ENCODE results near the gene ABCA2. TPM values are rescaled to one million over a fixed set of nuclear protein-coding genes. Genes with fewer than 3 reads are reported as not detected.

The ABCA2 gene
- total RNA-seq, 1 donor from 2014 or later, result 28.2 TPM

GRCh38 chr9:136978865-136979544 is 49.0 kb downstream of the ABCA2 start:
- intact Hi-C loops (cut with DNase I), result loop anchor here (1.0 kb wide), 1 partner anchor 29 kb away; no protein-coding TSS in a partner anchor
- DNase-seq (ENCODE audit: missing footprints) (no peak), ATAC-seq (no peak)

DNA sequence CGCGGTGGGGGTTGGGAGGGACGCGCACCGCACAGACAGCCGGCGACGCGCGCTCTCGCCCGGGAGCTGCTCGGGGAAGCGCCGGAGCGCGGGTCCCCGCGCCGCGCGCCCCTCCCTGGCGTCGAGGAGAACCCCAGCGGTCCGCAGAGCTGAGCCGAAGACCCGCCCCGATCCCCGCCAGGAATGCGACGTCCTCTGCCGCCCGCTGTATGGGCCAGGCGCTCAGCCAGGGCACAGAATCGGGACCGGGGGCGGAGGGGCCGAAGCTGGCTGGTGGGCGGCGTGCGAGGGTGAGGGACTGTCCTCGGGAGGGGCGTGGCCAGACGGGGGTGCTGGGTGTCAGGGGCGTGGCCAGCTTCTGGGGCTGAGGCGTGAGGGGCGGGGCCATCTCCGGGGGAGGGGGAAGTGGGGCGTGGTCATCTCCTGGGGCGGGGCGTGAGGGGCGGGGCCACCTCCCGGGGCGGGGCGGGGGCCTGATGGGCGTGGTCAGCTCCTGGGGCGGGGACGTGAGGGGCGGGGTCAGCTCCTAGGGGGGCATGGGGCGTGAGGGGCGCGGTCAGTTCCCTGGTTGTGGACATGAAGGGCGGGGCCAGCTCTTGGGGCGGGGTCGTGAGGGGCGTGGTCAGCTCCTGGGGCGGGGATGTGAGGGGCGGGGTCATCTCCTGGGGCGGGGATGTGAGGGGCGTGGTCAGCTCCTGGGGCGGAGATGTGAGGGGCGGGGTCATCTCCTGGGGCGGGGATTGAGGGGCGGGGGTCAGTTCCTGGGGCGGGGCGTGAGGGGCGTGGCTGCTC is 49.8 kb downstream of the ABCA2 start:
- ATAC-seq (peak; percentile 53), DNase-seq (ENCODE audit: missing footprints) (peak; percentile 91)
- intact Hi-C loops (cut with DNase I), result loop anchor here (1.0 kb wide), 1 partner anchor 28 kb away; no protein-coding TSS in a partner anchor

DNA sequence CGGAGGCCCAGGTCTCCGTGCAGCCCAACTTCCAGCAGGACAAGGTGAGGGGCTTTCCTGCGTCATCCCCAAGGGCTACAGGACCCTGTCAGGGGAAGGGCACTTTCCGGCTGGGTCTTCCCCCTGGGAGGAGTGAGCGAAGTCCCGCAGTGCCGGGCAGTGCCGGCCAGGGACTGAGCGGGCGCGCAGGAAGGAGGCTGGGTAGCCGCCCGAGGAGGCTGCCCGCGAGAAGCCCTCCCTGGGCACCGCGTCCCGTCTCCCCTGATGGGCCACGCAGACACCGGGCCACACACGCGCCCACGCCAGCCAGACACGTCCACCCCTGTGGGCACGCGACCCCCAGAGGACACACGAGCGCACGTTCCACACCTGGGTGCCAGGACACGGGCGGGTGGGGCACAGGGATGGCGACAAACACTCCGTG is 50.4 kb downstream of the ABCA2 start:
- intact Hi-C loops (cut with DNase I), result loop anchor here (1.0 kb wide), 2 partner anchors 27 to 128 kb away; partner anchors contain the start of gene PHPT1
- peak; percentile 0 for ATAC-seq
- DNase-seq (ENCODE audit: missing footprints), result no peak

GRCh38 chr9:136977223-136977622 is 50.8 kb downstream of the ABCA2 start, which contains the start of gene PTGDS:
PTGDS (plus strand) TSS chr9:136977504; CDS start chr9:136977579, 75 bp downstream.
- ATAC-seq, result peak; percentile 67

DNA sequence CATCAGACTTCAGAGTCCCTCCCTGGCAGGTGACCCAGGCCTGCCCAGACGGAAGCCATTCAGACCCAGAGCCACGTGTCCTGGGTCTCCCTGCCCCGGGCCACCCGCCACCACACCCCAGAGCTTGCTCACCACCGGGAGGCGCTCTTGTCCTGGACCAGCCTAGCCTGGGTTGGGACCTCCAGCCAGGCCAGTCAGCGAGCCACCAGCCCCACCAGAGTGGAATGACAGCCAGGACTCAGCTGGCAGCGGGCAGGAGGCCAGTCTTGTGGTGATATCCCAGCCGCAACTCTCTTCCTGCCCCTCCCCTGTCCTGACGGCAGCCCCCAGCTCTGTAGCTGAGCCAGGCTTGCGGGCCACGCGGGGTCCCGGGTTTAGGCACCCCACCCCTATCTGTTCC is 52.4 kb downstream of the ABCA2 start:
- DNase-seq (ENCODE audit: missing footprints), result peak; percentile 80
- no peak for ATAC-seq
- intact Hi-C loops (cut with DNase I), result no loop called here

More at GRCh38 chr9:136977223-136977622, 50.8 kb downstream of the ABCA2 start, which contains the start of gene PTGDS:
- intact Hi-C loops (cut with DNase I), result loop anchor here (1.0 kb wide), 1 partner anchor 128 kb away; the partner anchor contains the start of gene PHPT1
- DNase-seq (ENCODE audit: missing footprints), result peak; percentile 88

DNA sequence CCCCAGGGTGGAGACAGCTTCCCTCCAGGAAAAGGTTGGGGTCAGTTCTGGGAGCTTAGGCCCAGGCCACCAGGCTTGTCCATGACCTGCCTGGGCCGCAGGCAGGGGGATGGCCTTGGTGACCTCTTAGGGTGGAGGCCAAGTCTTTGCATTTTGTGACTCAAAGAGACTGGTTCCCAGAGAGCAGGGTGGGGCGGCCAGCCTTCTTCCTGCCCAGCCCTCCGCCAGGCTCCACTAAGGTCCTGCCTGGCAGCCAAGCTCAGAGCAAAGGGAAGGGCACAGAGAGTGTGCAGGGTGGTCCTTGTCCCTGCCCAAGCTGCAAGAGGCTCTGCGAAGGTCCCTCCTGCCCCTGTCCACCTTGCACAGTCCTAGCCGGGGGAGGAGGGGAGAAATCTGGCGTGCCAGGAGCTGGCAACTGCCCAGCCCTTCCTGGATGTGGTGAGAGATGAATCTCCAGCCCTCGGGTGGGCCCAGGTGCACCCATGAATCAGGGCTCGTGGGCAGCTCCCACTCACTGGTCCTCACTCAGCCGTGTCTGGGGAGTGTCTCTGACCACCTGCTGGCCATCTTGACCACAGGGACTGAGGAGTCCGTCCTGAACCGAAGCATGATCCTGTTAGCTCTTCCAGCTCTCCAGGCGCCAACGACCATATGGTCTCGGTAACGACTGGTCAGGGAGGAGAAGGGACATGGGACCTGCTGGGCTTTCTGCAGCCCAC is 53.1 kb downstream of the ABCA2 start:
- DNase-seq (ENCODE audit: missing footprints) (no peak), ATAC-seq (no peak)
- intact Hi-C loops (cut with DNase I), result no loop called here

DNA sequence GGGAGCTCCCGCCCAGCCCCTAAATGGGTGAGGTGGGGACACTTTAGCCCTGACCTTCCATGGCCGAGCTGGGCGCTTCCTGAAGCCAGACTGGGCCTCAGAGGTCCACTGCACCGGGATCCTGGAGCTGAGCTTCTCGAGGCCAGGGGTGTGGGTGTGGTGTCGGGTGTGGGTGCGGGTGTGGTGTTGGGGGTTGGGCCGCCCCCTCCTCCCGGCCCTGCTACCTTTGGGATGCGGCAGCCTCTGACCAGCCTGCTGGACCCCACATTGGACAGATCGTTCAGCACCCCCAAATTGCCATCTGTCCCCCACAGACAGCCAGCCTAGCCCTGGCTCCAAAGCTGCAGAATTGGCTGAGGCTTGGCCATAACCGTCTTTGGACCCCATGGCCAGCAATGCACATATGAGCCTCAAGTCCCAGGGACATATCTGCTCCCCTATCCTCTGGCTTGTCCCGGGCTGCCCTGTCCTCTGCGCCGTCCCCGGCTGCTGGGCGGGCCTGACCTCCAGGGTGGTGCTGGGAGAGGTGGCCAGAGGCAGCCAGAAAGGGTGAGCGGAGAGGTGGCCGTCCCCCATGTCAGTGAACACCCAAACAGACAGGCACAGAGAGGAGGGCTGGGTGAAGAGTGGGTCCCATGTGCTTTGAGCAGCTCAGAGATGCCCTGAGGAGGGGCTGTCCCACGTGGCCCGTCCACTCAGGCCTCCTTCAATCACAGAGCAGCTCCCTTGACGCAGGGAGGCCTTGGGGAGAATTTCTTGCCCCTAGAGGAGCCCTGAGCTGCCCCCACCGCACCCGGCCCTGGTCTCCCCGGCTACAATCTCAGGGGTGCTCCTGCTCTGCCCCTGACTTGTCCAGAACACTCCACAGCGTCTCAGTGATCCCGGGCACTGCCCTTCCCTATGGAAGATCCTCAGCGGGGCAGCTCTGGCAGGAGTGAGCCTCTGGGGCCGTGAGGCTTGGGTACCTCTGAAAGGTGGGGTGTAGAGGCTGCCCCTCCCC is 54.1 kb downstream of the ABCA2 start:
- DNase-seq (ENCODE audit: missing footprints), result no peak
- ATAC-seq, result no peak
- intact Hi-C loops (cut with DNase I), result no loop called here

DNA sequence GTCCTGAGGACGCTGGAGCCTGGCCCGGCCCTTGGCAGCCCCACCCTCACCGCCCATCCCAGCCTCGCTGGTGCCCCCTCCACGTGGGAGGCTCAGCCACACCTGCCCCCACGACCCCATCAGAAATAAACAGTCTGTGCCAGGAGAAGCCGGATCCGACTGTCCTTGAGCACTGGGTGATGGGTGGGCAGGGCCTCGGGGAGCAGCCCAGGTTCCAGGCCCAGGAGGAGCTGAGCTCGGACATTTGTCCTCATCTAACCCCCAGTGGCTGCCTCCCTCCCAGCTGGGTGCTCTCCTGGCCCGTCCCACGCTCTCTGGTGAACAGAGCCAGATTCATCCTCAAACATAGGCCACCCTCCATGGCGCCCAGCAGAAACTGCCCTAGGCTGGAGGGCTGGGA is 55.3 kb downstream of the ABCA2 start:
- intact Hi-C loops (cut with DNase I), result no loop called here
- ATAC-seq (no peak), DNase-seq (ENCODE audit: missing footprints) (no peak)

GRCh38 chr9:136972335-136972734 is 55.7 kb downstream of the ABCA2 start:
- intact Hi-C loops (cut with DNase I), result no loop called here
- ATAC-seq (no peak), DNase-seq (ENCODE audit: missing footprints) (no peak)

DNA sequence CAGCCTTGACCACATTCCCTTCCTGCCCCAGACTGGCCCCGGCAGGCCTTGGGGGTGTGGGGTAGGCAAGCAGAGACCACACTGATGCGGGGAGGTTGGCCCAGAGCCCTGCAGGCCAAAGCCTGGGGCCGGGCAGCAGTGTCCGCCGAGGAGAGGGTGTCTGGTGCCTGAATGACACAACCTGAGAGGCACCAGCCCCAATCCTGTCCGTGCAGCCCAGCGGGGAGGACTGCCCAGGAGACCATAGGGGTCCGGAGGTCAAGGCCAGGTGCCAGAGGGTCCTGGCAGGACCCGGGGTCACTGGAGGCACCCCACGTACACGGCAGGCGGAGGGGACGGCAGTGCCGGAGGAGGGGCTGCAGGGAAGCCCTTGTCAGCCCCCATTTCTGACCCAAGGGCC is 56.3 kb downstream of the ABCA2 start:
- intact Hi-C loops (cut with DNase I), result no loop called here
- DNase-seq (ENCODE audit: missing footprints) (no peak), ATAC-seq (no peak)

- no peak for ATAC-seq
- intact Hi-C loops (cut with DNase I), result no loop called here
- no peak for DNase-seq (ENCODE audit: missing footprints)
Measured at GRCh38 chr9:136970361-136970760, 57.7 kb downstream of the ABCA2 start.

DNA sequence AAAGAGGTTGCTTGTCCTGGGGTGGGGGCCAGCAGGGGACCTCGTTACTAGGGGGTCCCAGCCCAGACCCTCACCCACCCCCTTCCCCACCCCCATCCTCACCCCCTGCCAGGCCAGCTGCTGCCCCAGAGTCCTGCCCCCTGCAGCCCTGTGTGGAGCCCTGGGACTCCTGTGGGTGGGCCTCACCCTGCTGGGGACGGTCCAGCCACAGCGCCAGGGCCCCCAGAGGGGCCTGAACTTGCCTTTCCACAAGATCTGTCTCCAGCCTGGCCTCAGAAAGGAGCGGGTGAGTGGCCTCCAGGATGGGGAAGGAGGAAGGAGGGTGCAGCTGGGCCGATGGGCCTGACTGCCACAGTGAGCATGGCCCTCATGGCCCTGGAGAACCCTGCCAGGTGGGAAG is 58.3 kb downstream of the ABCA2 start:
- ATAC-seq (no peak), DNase-seq (ENCODE audit: missing footprints) (no peak)
- intact Hi-C loops (cut with DNase I), result no loop called here

DNA sequence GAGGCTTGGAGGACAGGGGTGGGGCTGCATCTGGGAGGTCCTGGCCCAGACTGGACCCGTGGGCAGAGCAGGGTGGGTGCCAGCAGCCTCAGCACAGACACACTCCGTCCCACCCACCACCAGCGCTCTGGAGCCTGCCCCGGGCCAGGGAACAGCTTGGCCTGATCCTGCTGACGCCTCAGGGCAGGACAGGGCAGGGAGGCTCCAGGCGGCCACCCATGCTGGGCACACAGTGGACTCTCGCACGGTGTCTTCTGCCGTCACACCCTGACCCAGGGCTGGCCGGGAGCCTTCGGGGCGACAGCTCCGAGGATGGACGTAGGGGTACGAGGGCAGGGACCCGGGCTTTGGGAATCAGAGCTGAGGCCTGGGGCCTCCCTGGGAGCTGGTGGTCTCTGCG is 58.9 kb downstream of the ABCA2 start:
- DNase-seq (ENCODE audit: missing footprints), result no peak
- intact Hi-C loops (cut with DNase I), result no loop called here
- ATAC-seq, result no peak

GRCh38 chr9:136968333-136969127 is 59.5 kb downstream of the ABCA2 start:
- intact Hi-C loops (cut with DNase I), result no loop called here
- DNase-seq (ENCODE audit: missing footprints) (no peak), ATAC-seq (peak; percentile 29)

- DNase-seq (ENCODE audit: missing footprints) (no peak), ATAC-seq (no peak)
- intact Hi-C loops (cut with DNase I), result no loop called here
Measured at GRCh38 chr9:136965771-136966484, 62.1 kb downstream of the ABCA2 start.

DNA sequence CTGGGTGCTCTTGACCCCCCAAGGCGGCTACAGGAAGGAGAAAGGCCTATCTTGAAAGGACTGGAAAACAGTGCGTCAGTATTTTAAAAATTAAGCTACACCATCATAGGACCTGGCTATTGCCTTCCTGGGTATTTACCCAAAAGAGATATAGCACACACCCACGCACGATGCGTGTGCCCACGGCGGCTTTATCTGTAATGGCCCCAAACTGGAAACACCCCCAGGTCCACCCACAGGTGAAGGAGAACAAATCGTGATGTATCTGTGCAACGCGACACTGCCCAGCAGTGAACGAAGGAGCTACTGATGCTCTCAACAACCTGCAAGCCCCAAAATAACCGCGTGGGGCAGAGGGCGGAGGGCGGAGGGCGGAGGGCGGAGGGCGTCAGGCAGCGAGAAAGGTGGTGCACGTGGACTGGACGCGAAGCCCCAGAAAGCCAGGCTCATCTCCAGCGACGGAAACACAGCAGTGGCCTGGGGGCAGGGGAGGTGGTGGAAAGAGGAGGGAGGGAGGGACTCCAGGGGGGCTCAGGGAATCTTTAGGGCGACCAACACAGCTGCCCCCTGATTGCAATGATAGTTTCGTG is 63.1 kb downstream of the ABCA2 start:
- intact Hi-C loops (cut with DNase I), result no loop called here
- no peak for ATAC-seq
- DNase-seq (ENCODE audit: missing footprints), result no peak
